Measurements from ENCODE around the gene SYT2.

SYT2 gene

GRCh38 chr1:202681736-202682420 is 28.4 kb downstream of the SYT2 start:
- no peaks in the 10 kb centered on the region for H4K20me1 ChIP-seq (ENCODE audit: control insufficient read depth, insufficient read depth, low read depth, low read length)

GRCh38 chr1:202680586-202681352 is 29.5 kb downstream of the SYT2 start:
- no peaks in the 10 kb centered on the region for H3K36me3 ChIP-seq (ENCODE audit: control insufficient read depth, low read length)
- no peak overlapping the region for H3K4me2 ChIP-seq (ENCODE audit: low read length)
- H3K79me2 ChIP-seq (ENCODE audit: control insufficient read depth, low read length), result no peaks in the 10 kb centered on the region
- H3K9me3 ChIP-seq (ENCODE audit: control insufficient read depth, insufficient read depth, low read length), result no peaks in the 10 kb centered on the region
- H3K27ac ChIP-seq (ENCODE audit: low read depth, low read length), result no peak overlapping the region
- no peaks in the 10 kb centered on the region for H3K4me1 ChIP-seq (ENCODE audit: control insufficient read depth, low read length)
- no peaks in the 10 kb centered on the region for H3F3A ChIP-seq (ENCODE audit: control insufficient read depth, insufficient read depth)
- no peaks in the 10 kb centered on the region for H4K20me1 ChIP-seq (ENCODE audit: control insufficient read depth, insufficient read depth, low read depth, low read length)
- no peaks in the 10 kb centered on the region for H3K9me2 ChIP-seq (replicated peaks; ENCODE audit: control insufficient read depth, low read length)
- no peak overlapping the region for H3K4me3 ChIP-seq (ENCODE audit: low read length)
- TF ChIP-seq, protein P1, sequence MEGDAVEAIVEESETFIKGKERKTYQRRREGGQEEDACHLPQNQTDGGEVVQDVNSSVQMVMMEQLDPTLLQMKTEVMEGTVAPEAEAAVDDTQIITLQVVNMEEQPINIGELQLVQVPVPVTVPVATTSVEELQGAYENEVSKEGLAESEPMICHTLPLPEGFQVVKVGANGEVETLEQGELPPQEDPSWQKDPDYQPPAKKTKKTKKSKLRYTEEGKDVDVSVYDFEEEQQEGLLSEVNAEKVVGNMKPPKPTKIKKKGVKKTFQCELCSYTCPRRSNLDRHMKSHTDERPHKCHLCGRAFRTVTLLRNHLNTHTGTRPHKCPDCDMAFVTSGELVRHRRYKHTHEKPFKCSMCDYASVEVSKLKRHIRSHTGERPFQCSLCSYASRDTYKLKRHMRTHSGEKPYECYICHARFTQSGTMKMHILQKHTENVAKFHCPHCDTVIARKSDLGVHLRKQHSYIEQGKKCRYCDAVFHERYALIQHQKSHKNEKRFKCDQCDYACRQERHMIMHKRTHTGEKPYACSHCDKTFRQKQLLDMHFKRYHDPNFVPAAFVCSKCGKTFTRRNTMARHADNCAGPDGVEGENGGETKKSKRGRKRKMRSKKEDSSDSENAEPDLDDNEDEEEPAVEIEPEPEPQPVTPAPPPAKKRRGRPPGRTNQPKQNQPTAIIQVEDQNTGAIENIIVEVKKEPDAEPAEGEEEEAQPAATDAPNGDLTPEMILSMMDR (IDR thresholded peaks at IDR 0.05; ENCODE audit: low read depth, low read length, poor library complexity, severe bottlenecking), result no peak
- no peak for TF ChIP-seq EZH2phosphoT487 (IDR thresholded peaks at IDR 0.05; ENCODE audit: borderline replicate concordance, low read length)
- no peaks in the 10 kb centered on the region; the same call in 1 of the 2 replicates for H3K27me3 ChIP-seq (ENCODE audit: control insufficient read depth, low read length)

More at GRCh38 chr1:202681736-202682420, 28.4 kb downstream of the SYT2 start:
- TF ChIP-seq, protein P1 (IDR thresholded peaks at IDR 0.05; ENCODE audit: low read depth, low read length, poor library complexity, severe bottlenecking), result no peak
- TF ChIP-seq EZH2phosphoT487 (IDR thresholded peaks at IDR 0.05; ENCODE audit: borderline replicate concordance, low read length), result no peak
- H3K4me1 ChIP-seq (ENCODE audit: control insufficient read depth, low read length), result no peaks in the 10 kb centered on the region
- no peak overlapping the region for H3K4me3 ChIP-seq (ENCODE audit: low read length)
- no peaks in the 10 kb centered on the region for H3F3A ChIP-seq (ENCODE audit: control insufficient read depth, insufficient read depth)
- H3K27ac ChIP-seq (ENCODE audit: low read depth, low read length), result no peak overlapping the region
- H3K4me2 ChIP-seq (ENCODE audit: low read length), result no peak overlapping the region
- no peaks in the 10 kb centered on the region for H3K9me3 ChIP-seq (ENCODE audit: control insufficient read depth, insufficient read depth, low read length)
- H3K79me2 ChIP-seq (ENCODE audit: control insufficient read depth, low read length), result no peaks in the 10 kb centered on the region
- no peaks in the 10 kb centered on the region for H3K27me3 ChIP-seq (ENCODE audit: control insufficient read depth, low read length)
- H3K36me3 ChIP-seq (ENCODE audit: control insufficient read depth, low read length), result no peaks in the 10 kb centered on the region
- no peaks in the 10 kb centered on the region for H3K9me2 ChIP-seq (replicated peaks; ENCODE audit: control insufficient read depth, low read length)

DNA sequence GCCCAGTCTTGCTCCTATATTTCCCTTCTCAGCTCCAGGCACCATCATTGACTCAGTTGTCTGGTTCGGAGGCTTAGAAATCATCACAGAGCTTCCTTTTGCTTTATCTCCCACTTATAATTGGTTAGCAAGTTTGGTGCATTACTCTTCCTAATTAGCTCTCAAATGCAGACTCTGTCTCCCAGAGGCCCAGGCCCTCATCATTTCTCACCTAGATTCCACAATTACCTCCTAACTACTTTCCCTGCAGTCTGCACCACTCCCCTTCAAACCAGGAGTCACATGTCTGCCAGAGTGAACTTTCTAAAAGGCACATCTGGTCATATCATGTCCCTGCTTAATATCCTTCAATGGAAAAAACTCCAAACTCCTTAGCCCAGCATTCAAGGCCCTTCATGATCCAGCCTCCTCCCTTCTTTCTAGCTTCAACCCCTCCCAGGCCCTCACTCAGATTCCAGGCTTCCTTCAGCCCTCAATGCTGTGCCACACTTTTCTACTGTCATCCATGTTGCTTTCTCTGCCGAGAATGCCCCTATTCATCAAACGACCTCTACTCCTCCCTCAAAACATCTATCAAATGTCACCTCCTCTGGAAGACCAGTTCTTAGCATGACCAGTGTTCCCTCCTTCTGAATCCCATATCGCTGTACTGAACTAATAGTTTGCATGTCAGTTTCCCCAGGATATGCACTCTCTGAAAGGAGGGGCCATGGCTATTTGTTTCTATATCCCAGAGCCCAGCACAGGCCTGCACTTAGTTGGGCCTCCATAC is 30.7 kb downstream of the SYT2 start:
- no peak overlapping the region for H3K4me2 ChIP-seq (ENCODE audit: low read length)
- no peaks in the 10 kb centered on the region for H3K9me2 ChIP-seq (replicated peaks; ENCODE audit: control insufficient read depth, low read length)
- H3K4me3 ChIP-seq (ENCODE audit: low read length), result no peak overlapping the region
- TF ChIP-seq, protein P1 (IDR thresholded peaks at IDR 0.05; ENCODE audit: low read depth, low read length, poor library complexity, severe bottlenecking), result no peak
- TF ChIP-seq EZH2phosphoT487 (IDR thresholded peaks at IDR 0.05; ENCODE audit: borderline replicate concordance, low read length), result no peak
- no peaks in the 10 kb centered on the region for H3K36me3 ChIP-seq (ENCODE audit: control insufficient read depth, low read length)
- H3K27ac ChIP-seq (ENCODE audit: low read depth, low read length), result no peak overlapping the region
- no peaks in the 10 kb centered on the region for H3K4me1 ChIP-seq (ENCODE audit: control insufficient read depth, low read length)
- no peaks in the 10 kb centered on the region for H3F3A ChIP-seq (ENCODE audit: control insufficient read depth, insufficient read depth)
- no peaks in the 10 kb centered on the region for H3K79me2 ChIP-seq (ENCODE audit: control insufficient read depth, low read length)
- H3K9me3 ChIP-seq (ENCODE audit: control insufficient read depth, insufficient read depth, low read length), result no peaks in the 10 kb centered on the region
- H4K20me1 ChIP-seq (ENCODE audit: control insufficient read depth, insufficient read depth, low read depth, low read length), result no peaks in the 10 kb centered on the region
- H3K27me3 ChIP-seq (ENCODE audit: control insufficient read depth, low read length), result no peaks in the 10 kb centered on the region; the same call in 1 of the 2 replicates

Data from DOHH2 (cell line).